ENCODE data around the gene LYPD3. TPM values are rescaled to one million over a fixed set of nuclear protein-coding genes. Genes with fewer than 3 reads are reported as not detected.
"Not testable (repeated sequence)": the region's sequence is repeated elsewhere in the genome, so short reads cannot be mapped to it uniquely, and the experiment has no call there.

LYPD3 gene
- total and polyA plus RNA-seq, 2 experiments from 2014 or later: 3.3 to 4.6 TPM

GRCh38 chr19:43444531-43445287, 20.7 kb downstream of the LYPD3 start (continued):
- TF ChIP-seq REST (IDR thresholded peaks at IDR 0.05; ENCODE audit: unreplicated experiment) (no peak), EZH2 (IDR thresholded peaks at IDR 0.05; ENCODE audit: low read depth, unreplicated experiment) (no peak), EZH2phosphoT487 (IDR thresholded peaks at IDR 0.05; ENCODE audit: unreplicated experiment) (no peak), CREB1 (CRISPR knock-in tag; IDR thresholded peaks at IDR 0.05; ENCODE audit: low read depth) (no peak), ZNF462 (CRISPR knock-in tag; IDR thresholded peaks at IDR 0.05) (no peak)

GRCh38 chr19:43444091-43444490, 21.3 kb downstream of the LYPD3 start:
- not testable (repeated sequence) for H3K9me2 ChIP-seq (ENCODE audit: insufficient read depth); H3K79me2 ChIP-seq (replicated peaks; ENCODE audit: insufficient read depth); ATAC-seq; H4K20me1 ChIP-seq (replicated peaks; ENCODE audit: insufficient read depth); H3K4me1 Mint-ChIP-seq; H3K4me3 ChIP-seq; H3F3A ChIP-seq (replicated peaks; ENCODE audit: low read depth); DNase-seq (ENCODE audit: low spot score); H2AFZ ChIP-seq; H3K36me3 ChIP-seq (ENCODE audit: insufficient read depth); H3K4me3 Mint-ChIP-seq; H3K27ac Mint-ChIP-seq; H3K9me3 Mint-ChIP-seq; H3K4me2 ChIP-seq; H3K4me1 ChIP-seq (ENCODE audit: insufficient read depth); H3K27ac ChIP-seq (ENCODE audit: low read depth); H3K27me3 ChIP-seq (ENCODE audit: insufficient read depth); H3K27me3 Mint-ChIP-seq (ENCODE audit: insufficient read depth, low read depth, poor library complexity); H3K36me3 Mint-ChIP-seq (ENCODE audit: low read depth)
